Ovary (tissue), 3 donors: ENCODE data around the gene VAX1.

Source experiments
- EP300 ChIP-seq: sonication (generic); formaldehyde crosslinking; IDR thresholded peaks from one replicate; pipeline ENCODE4 v1.6.1; 2017; ENCODE audit warnings: antibody characterized with exemption
- POLR2A ChIP-seq: fragments of 450-650 bp; IDR thresholded peaks from one replicate; pipeline ENCODE4 v1.6.1; 2017; ENCODE audit warnings: antibody characterized with exemption, mild to moderate bottlenecking, moderate library complexity
- TF ChIP-seq, protein P1 (sequence below), 3 donors: fragments of 450-650 bp in 2 of 3; fragments of 200-600 bp in 1 of 3; IDR thresholded peaks; one replicate each; pipeline versions ENCODE4 v1.5.1 to v1.8.0; 2016 to 2022; ENCODE audit warnings: antibody characterized with exemption in 3 of 3, mild to moderate bottlenecking in 1 of 3
- donor health status: DM: no; HTN: no; CAD: no.

DNA sequence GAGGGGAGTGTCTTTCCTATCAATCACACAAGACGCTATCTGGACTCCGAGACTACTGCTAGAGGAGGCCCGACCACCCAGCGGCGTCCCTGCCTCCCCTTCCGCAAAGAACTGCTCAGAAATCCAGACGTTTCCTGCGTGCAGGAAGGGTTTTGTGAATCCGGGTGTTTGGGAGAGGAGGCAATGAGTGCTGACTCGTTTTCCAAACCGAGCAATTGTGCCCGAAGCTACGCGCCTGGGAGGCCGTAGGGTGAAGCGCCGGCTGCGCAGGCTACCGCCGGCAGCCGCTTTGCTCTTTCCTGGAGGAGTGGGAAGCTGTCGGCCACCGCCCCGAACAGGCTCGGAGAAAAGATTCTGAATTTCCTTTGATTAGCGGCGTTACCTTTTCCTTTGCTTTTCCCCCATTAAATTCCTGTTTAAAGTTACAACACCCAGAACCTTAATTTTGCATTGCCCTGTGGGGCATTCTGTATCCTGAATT is 5.3 kb downstream of the VAX1 start:
- TF ChIP-seq, protein P1, sequence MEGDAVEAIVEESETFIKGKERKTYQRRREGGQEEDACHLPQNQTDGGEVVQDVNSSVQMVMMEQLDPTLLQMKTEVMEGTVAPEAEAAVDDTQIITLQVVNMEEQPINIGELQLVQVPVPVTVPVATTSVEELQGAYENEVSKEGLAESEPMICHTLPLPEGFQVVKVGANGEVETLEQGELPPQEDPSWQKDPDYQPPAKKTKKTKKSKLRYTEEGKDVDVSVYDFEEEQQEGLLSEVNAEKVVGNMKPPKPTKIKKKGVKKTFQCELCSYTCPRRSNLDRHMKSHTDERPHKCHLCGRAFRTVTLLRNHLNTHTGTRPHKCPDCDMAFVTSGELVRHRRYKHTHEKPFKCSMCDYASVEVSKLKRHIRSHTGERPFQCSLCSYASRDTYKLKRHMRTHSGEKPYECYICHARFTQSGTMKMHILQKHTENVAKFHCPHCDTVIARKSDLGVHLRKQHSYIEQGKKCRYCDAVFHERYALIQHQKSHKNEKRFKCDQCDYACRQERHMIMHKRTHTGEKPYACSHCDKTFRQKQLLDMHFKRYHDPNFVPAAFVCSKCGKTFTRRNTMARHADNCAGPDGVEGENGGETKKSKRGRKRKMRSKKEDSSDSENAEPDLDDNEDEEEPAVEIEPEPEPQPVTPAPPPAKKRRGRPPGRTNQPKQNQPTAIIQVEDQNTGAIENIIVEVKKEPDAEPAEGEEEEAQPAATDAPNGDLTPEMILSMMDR (IDR thresholded peaks at IDR 0.05), result no peak
- TF ChIP-seq EP300, result no peak
- no peak for TF ChIP-seq POLR2A
